CD4-positive, alpha-beta memory T cell (primary cell): Measurements from ENCODE around the gene NTSR2. TPM values are rescaled to one million over a fixed set of nuclear protein-coding genes. Genes with fewer than 3 reads are reported as not detected.
"Not testable (repeated sequence)": the region's sequence is repeated elsewhere in the genome, so short reads cannot be mapped to it uniquely, and the experiment has no call there.

Experiments
- CTCF ChIA-PET: fragments of 350-600 bp; sonication (Branson Sonifier 250); formaldehyde crosslinking; loops from one replicate; lab custom pipeline; 2021; ENCODE audit warnings: inconsistent platforms; ENCODE audit not compliant: partially characterized antibody; lab: Charles Lee
- POLR2A ChIA-PET: fragments of 350-600 bp; sonication (Branson Sonifier 250); formaldehyde crosslinking; loops from one replicate; lab custom pipeline; 2021; ENCODE audit not compliant: partially characterized antibody; lab: Charles Lee
- DNase-seq, 5 donors: peaks; one replicate each; pipeline versions ENCODE4 v3.0.0 to v3.0.0-alpha.2; 2020 to 2022; ENCODE audit warnings: mixed read lengths in 1 of 5
- H3K27ac ChIP-seq: one replicate; pipeline ENCODE4 v1.7.0; 2013; ENCODE audit warnings: low read depth, low read length
- H3K27me3 ChIP-seq: 2 replicates; pipeline ENCODE4 v1.7.0; 2013; ENCODE audit warnings: mild to moderate bottlenecking, low read length, moderate library complexity; ENCODE audit not compliant: insufficient read depth
- H3K36me3 ChIP-seq: 2 replicates; pipeline ENCODE4 v1.7.0; 2013; ENCODE audit warnings: mild to moderate bottlenecking, low read length, moderate library complexity; ENCODE audit not compliant: insufficient read depth
- H3K4me1 ChIP-seq: 2 replicates; pipeline ENCODE4 v1.7.0; 2013; ENCODE audit warnings: mild to moderate bottlenecking, low read length, moderate library complexity; ENCODE audit not compliant: insufficient read depth
- H3K4me3 ChIP-seq, 2 donors: one replicate each; pipeline ENCODE4 v1.7.0; 2013; ENCODE audit warnings: low read length in 2 of 2, mild to moderate bottlenecking in 1 of 2
- H3K9me3 ChIP-seq, 2 donors: one replicate each; pipeline ENCODE4 v1.7.0; 2013; ENCODE audit warnings: low read length in 2 of 2, control low read depth in 1 of 2; ENCODE audit not compliant: control insufficient read depth in 1 of 2
- H3K27ac Mint-ChIP-seq, 7 donors: one replicate each; pipeline ENCODE4 v1.8.0; 2020 to 2021; ENCODE audit warnings: mixed read lengths in 7 of 7, mild to moderate bottlenecking in 6 of 7, inconsistent platforms in 3 of 7, moderate library complexity in 3 of 7
- H3K27me3 Mint-ChIP-seq, 2 donors: one replicate each; pipeline ENCODE4 v1.8.0; 2020 to 2021; ENCODE audit warnings: mixed read lengths in 2 of 2
- H3K36me3 Mint-ChIP-seq, 2 donors: one replicate each; pipeline ENCODE4 v1.8.0; 2020 to 2021; ENCODE audit warnings: mixed read lengths in 2 of 2, inconsistent platforms in 1 of 2, mild to moderate bottlenecking in 1 of 2
- H3K4me1 Mint-ChIP-seq, 4 donors: one replicate each; pipeline ENCODE4 v1.8.0; 2020 to 2021; ENCODE audit warnings: mixed read lengths in 4 of 4, mild to moderate bottlenecking in 1 of 4
- H3K4me3 Mint-ChIP-seq, 8 donors: one replicate each; pipeline ENCODE4 v1.8.0; 2020 to 2021; ENCODE audit warnings: mixed read lengths in 8 of 8, mild to moderate bottlenecking in 7 of 8, moderate library complexity in 6 of 8, inconsistent platforms in 3 of 8
- H3K9me3 Mint-ChIP-seq, 8 donors: one replicate each; pipeline ENCODE4 v1.8.0; 2020 to 2021; ENCODE audit warnings: mixed read lengths in 8 of 8, mild to moderate bottlenecking in 5 of 8, inconsistent platforms in 3 of 8, moderate library complexity in 1 of 8
- intact Hi-C: fragments of 100-400 bp; cut with micrococcal nuclease; formaldehyde crosslinking; loops from one replicate; pipeline ENCODE4 v1.15.1; 2023
- polyA plus RNA-seq, 2 donors: library from polyadenylated mRNA; unstranded; fragments of 300-500 nt; fragmentation: Illumina TruSeq; gene quantifications; one replicate each; pipeline ENCODE4 v1.2.3, GENCODE V29; 2021
- total RNA-seq, 2 experiments: library from RNA; stranded (reverse); gene quantifications; one replicate each; pipeline ENCODE4 v1.2.3, GENCODE V29; 2021

The NTSR2 gene
- total and polyA plus RNA-seq, 4 experiments from 2014 or later: not detected

GRCh38 chr2:11661891-11662435 lies 8.0 kb downstream of the NTSR2 start:
- Histone ChIP-seq H3K4me3 (no peak overlapping the region), H3K4me1 (no peaks in the 10 kb centered on the region), H3K27ac (no peak overlapping the region), H3K27me3 (no peaks in the 10 kb centered on the region), H3K9me3 (no peaks in the 10 kb centered on the region), H3K36me3 (no peaks in the 10 kb centered on the region)
- DNase-seq: no peak
- H3K4me1 Mint-ChIP-seq: peaks cover 0 to 3% (median 0%) of the 10 kb centered on the region in 4 donors
- ChIA-PET POLR2A (no interaction called here), CTCF (no interaction called here)
- H3K36me3 Mint-ChIP-seq: no peaks in the 10 kb centered on the region
- H3K27ac Mint-ChIP-seq: no peak overlapping the region
- peaks cover 0 to 15% (median 10%) of the 10 kb centered on the region in 8 donors for H3K9me3 Mint-ChIP-seq
- H3K27me3 Mint-ChIP-seq: peaks cover 20 to 25% of the 10 kb centered on the region in 2 donors
- no peak overlapping the region for H3K4me3 Mint-ChIP-seq
- intact Hi-C loops: no loop called here

GRCh38 chr2:11660396-11660795 lies 9.6 kb downstream of the NTSR2 start:
- H3K4me3 Mint-ChIP-seq, H3K36me3 Mint-ChIP-seq, intact Hi-C loops, H3K27ac Mint-ChIP-seq, H3K9me3 ChIP-seq, H3K27me3 ChIP-seq, H3K36me3 ChIP-seq, H3K27ac ChIP-seq, H3K4me1 Mint-ChIP-seq, H3K4me1 ChIP-seq, H3K4me3 ChIP-seq, POLR2A ChIA-PET, DNase-seq, CTCF ChIA-PET: not testable (repeated sequence)
- peaks cover 16 to 24% of the 10 kb centered on the region in 2 donors for H3K27me3 Mint-ChIP-seq
- H3K9me3 Mint-ChIP-seq: peaks cover 0 to 15% (median 10%) of the 10 kb centered on the region in 8 donors

GRCh38 chr2:11659851-11660250 lies 10.1 kb downstream of the NTSR2 start:
- no peaks in the 10 kb centered on the region for H3K4me1 Mint-ChIP-seq
- no peaks in the 10 kb centered on the region for H3K36me3 Mint-ChIP-seq
- H3K27me3 Mint-ChIP-seq: peaks cover 16 to 24% of the 10 kb centered on the region in 2 donors
- no peak overlapping the region for H3K27ac Mint-ChIP-seq
- peaks cover 0 to 15% (median 10%) of the 10 kb centered on the region in 8 donors for H3K9me3 Mint-ChIP-seq
- Histone ChIP-seq H3K4me1 (no peaks in the 10 kb centered on the region), H3K4me3 (no peak overlapping the region), H3K27ac (no peak overlapping the region), H3K27me3 (no peaks in the 10 kb centered on the region), H3K9me3 (no peaks in the 10 kb centered on the region), H3K36me3 (no peaks in the 10 kb centered on the region)
- ChIA-PET POLR2A (no interaction called here), CTCF (no interaction called here)
- DNase-seq: no peak
- intact Hi-C loops: no loop called here
- H3K4me3 Mint-ChIP-seq: no peak overlapping the region

- H3K27me3 Mint-ChIP-seq: peaks cover 14 to 22% of the 10 kb centered on the region in 2 donors
- Histone ChIP-seq H3K9me3 (no peaks in the 10 kb centered on the region), H3K27ac (no peak overlapping the region), H3K27me3 (no peaks in the 10 kb centered on the region), H3K36me3 (no peaks in the 10 kb centered on the region), H3K4me1 (no peaks in the 10 kb centered on the region), H3K4me3 (no peak overlapping the region)
- no peak overlapping the region for H3K4me3 Mint-ChIP-seq
- ChIA-PET CTCF (no interaction called here), POLR2A (no interaction called here)
- intact Hi-C loops: no loop called here
- no peak for DNase-seq
- H3K4me1 Mint-ChIP-seq: no peaks in the 10 kb centered on the region
- H3K36me3 Mint-ChIP-seq: no peaks in the 10 kb centered on the region
- no peak overlapping the region for H3K27ac Mint-ChIP-seq
- peaks cover 0 to 15% (median 10%) of the 10 kb centered on the region in 8 donors for H3K9me3 Mint-ChIP-seq
These were observed 10.9 kb downstream of the NTSR2 start for GRCh38 chr2:11659115-11659475.

- CTCF ChIA-PET: no interaction called here
- no peaks in the 10 kb centered on the region for H3K4me1 Mint-ChIP-seq
- Histone ChIP-seq H3K27ac (no peak overlapping the region), H3K27me3 (no peaks in the 10 kb centered on the region), H3K36me3 (no peaks in the 10 kb centered on the region), H3K4me1 (no peaks in the 10 kb centered on the region), H3K4me3 (no peak overlapping the region), H3K9me3 (no peaks in the 10 kb centered on the region)
- peaks cover 13 to 22% of the 10 kb centered on the region in 2 donors for H3K27me3 Mint-ChIP-seq
- H3K9me3 Mint-ChIP-seq: peaks cover 0 to 13% (median 10%) of the 10 kb centered on the region in 8 donors
- no peaks in the 10 kb centered on the region for H3K36me3 Mint-ChIP-seq
- H3K27ac Mint-ChIP-seq: no peak overlapping the region
- DNase-seq: no peak
- POLR2A ChIA-PET: no interaction called here
- no peak overlapping the region for H3K4me3 Mint-ChIP-seq
- intact Hi-C loops: no loop called here
These were observed 11.5 kb downstream of the NTSR2 start for GRCh38 chr2:11658208-11659114.

- CTCF ChIA-PET: no interaction called here
- H3K9me3 ChIP-seq: no peaks in the 10 kb centered on the region
These were observed 12.3 kb downstream of the NTSR2 start for GRCh38 chr2:11657646-11658045.

GRCh38 chr2:11657195-11657594 lies 12.8 kb downstream of the NTSR2 start:
- intact Hi-C loops: no loop called here
- no peak for DNase-seq
- no peak overlapping the region for H3K4me3 Mint-ChIP-seq
- Histone ChIP-seq H3K4me3 (no peak overlapping the region), H3K4me1 (no peaks in the 10 kb centered on the region), H3K9me3 (no peaks in the 10 kb centered on the region), H3K27ac (no peak overlapping the region), H3K27me3 (no peaks in the 10 kb centered on the region), H3K36me3 (no peaks in the 10 kb centered on the region)
- no peaks in the 10 kb centered on the region for H3K36me3 Mint-ChIP-seq
- ChIA-PET POLR2A (no interaction called here), CTCF (no interaction called here)
- no peak overlapping the region for H3K27ac Mint-ChIP-seq
- peaks cover 13 to 15% of the 10 kb centered on the region in 2 donors for H3K27me3 Mint-ChIP-seq
- H3K9me3 Mint-ChIP-seq: peaks cover 0 to 5% (median 3%) of the 10 kb centered on the region in 8 donors
- no peaks in the 10 kb centered on the region for H3K4me1 Mint-ChIP-seq

More at GRCh38 chr2:11657646-11658045, 12.3 kb downstream of the NTSR2 start:
- Histone ChIP-seq H3K4me3 (no peak overlapping the region), H3K27me3 (no peaks in the 10 kb centered on the region), H3K4me1 (no peaks in the 10 kb centered on the region), H3K36me3 (no peaks in the 10 kb centered on the region), H3K27ac (no peak overlapping the region)
- Mint-ChIP-seq H3K4me1 (no peaks in the 10 kb centered on the region), H3K36me3 (no peaks in the 10 kb centered on the region), H3K27ac (no peak overlapping the region), H3K9me3 (peaks cover 0 to 9% (median 5%) of the 10 kb centered on the region in 8 donors), H3K4me3 (no peak overlapping the region), H3K27me3 (peaks cover 13 to 16% of the 10 kb centered on the region in 2 donors)
- no peak for DNase-seq
- intact Hi-C loops: no loop called here
- POLR2A ChIA-PET: no interaction called here
